Subcutaneous adipose tissue (tissue), 4 donors: ENCODE results near the gene OTUB2. TPM values are rescaled to one million over a fixed set of nuclear protein-coding genes. Genes with fewer than 3 reads are reported as not detected.

ENCODE experiments used
- total RNA-seq, 4 donors: library from RNA; depleted of rRNA; stranded (reverse); fragments of >200 nt; gene quantifications; one replicate each; pipeline ENCODE4 v1.1.0, GENCODE V29; 2016
- TF ChIP-seq, protein P1 (sequence below): fragments of 450-650 bp; IDR thresholded peaks from one replicate; pipeline ENCODE4 v1.5.1; 2016; ENCODE audit warnings: low read depth, mild to moderate bottlenecking, control low read depth, antibody characterized with exemption, moderate library complexity

Gene OTUB2
- total RNA-seq, 4 donors from 2014 or later, result 0.22 to 3.9 (median 0.43) TPM

DNA sequence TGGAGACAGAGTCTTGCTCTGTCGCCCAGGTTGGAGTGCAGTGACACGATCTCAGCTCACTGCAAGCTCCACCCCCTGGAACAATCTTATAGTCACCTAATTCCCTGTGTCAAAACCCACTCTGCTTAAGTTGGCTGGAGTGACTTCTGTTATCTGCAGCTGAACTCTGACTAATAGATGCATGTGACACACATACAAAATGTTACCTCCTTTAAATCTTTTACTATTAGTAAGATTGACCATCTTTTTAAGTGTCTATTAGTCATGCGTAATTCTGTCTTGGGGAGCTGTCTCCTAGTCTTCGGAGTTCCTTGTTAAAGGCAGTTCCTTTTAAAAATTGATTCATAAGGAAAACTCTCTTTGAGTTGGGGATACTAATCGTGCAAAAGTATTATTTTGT lies 62.4 kb downstream of the OTUB2 start:
- TF ChIP-seq, protein P1, sequence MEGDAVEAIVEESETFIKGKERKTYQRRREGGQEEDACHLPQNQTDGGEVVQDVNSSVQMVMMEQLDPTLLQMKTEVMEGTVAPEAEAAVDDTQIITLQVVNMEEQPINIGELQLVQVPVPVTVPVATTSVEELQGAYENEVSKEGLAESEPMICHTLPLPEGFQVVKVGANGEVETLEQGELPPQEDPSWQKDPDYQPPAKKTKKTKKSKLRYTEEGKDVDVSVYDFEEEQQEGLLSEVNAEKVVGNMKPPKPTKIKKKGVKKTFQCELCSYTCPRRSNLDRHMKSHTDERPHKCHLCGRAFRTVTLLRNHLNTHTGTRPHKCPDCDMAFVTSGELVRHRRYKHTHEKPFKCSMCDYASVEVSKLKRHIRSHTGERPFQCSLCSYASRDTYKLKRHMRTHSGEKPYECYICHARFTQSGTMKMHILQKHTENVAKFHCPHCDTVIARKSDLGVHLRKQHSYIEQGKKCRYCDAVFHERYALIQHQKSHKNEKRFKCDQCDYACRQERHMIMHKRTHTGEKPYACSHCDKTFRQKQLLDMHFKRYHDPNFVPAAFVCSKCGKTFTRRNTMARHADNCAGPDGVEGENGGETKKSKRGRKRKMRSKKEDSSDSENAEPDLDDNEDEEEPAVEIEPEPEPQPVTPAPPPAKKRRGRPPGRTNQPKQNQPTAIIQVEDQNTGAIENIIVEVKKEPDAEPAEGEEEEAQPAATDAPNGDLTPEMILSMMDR, result no peak

DNA sequence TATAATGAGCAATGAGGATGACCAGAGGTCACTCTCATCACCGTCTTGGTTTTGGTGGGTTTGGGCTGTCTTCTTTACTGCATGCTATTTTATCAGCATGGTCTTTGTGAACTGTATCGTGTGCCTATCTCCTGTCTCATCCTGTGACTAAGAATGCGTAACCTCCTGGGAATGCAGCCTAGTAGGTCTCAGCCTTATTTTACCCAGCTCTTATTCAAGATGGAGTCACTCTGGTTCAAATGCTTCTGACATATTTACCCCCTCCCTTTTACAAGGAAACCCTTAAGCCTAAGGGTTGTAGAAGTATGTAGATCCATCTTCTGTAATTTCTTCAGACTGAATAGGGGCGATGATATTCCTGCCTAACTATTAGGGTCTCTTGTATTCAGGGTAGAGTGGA lies 63.3 kb downstream of the OTUB2 start:
- TF ChIP-seq, protein P1, result no peak

DNA sequence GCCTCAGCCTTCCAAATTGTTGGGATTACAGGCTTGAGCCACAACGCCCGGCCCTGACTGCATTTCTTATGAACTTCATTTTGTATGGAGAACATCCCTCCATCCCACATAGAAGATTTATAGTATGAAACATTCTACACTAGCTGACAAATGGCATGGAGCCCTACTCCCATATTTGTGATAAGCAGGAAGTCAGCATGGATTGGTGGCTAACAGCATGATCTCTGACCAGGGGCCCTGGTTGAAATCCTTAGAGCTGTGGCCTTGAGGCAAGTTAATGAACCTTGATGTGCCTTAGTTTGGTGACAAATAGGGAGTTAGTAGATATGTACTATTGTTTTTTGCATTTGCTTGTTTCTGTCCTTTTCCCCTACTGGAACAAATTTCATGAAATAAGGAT lies 67.3 kb downstream of the OTUB2 start:
- TF ChIP-seq, protein P1, result no peak

DNA sequence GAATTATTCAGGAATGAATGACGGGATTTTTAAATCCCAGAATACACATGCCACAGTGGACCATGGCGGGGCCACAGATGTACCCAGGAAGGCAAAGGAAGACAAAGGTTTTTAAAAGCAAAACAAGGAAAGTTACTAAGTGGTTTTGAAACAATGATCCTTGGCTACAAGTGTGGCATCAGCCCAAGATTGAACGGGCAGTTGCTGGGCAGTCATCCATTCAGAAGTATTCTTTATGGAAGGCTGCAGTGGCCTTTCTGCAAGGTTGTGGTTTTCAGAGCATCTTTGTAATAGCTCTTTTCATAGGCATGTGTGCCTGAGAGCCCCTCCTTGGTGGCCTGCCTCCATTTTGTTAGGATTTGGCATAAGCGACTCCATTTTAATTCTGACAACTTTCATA lies 71.0 kb downstream of the OTUB2 start:
- TF ChIP-seq, protein P1, result no peak

Other genes starting within 250 kb of the OTUB2 start
- gene PRIMA1, start 237.9 kb upstream of the OTUB2 start, total RNA-seq, result 1 to 10 TPM in 1 of 4 donors, under 1 TPM in 3; 0.51 to 1.3 (median 0.80) TPM
- gene FAM181A, start 99.0 kb upstream of the OTUB2 start, total RNA-seq, result not detected
- under 1 TPM in 1 of 4 donors, not detected in 3; 0.34 TPM for gene ASB2, start 49.8 kb upstream of the OTUB2 start, total RNA-seq
- gene CCDC197, start 29.0 kb upstream of the OTUB2 start, total RNA-seq, result not detected
- 100 to 1,000 TPM; 119 to 133 (median 126) TPM for gene DDX24, start 54.9 kb downstream of the OTUB2 start, total RNA-seq
- 10 to 100 TPM in 2 of 4 donors, 1 to 10 TPM in 2; 3.3 to 13.3 (median 7.2) TPM for gene IFI27L1, start 55.0 kb downstream of the OTUB2 start, total RNA-seq
- gene IFI27, start 84.4 kb downstream of the OTUB2 start, total RNA-seq, result 100 to 1,000 TPM; 133 to 455 (median 216) TPM
- gene IFI27L2, start 103.3 kb downstream of the OTUB2 start, total RNA-seq, result 100 to 1,000 TPM in 1 of 4 donors, 10 to 100 TPM in 3; 20.7 to 102 (median 85.3) TPM
- gene PPP4R4, start 148.0 kb downstream of the OTUB2 start, total RNA-seq, result 1 to 10 TPM in 2 of 4 donors, under 1 TPM in 2; 0.33 to 3.4 (median 0.85) TPM